Suppressor macrophage treated with lipopolysaccharide for 4 hours (primary cell): Measurements from ENCODE around the gene GAK.

Experiments used
- DNase-seq: peaks from one replicate; pipeline ENCODE4 v3.0.0-alpha.2; 2020

Gene GAK

DNA sequence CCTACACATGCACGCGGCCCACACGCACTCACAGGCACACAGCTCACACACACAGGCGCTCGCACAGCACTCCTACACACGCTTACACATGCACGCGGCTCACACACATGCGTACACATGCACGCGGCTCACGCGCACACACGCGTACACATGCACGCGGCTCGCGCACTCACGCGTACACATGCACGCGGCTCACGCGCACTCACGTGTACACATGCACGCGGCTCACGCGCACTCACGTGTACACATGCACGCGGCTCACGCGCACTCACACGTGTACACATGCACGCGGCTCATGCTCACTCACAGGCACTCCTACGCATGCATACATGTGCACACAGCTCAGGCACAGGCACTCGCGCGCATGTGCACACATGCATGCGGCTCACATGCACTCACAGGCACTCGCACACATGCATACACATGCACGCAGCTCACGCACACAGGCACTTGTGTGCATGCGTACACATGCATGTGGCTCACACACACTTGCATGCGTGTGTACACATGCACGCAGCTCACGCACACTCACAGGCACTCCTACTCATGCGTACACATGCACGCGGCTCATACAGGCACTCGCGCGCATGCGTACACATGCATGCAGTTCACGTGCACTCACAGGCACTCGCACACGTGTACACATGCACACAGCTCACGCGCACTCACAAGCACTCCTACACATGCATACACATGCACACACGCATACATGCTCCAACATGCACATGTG lies 44.9 kb downstream of the GAK start:
- no peak for DNase-seq

GRCh38 chr4:886244-886643 lies 45.9 kb downstream of the GAK start:
- DNase-seq, result no peak

DNA sequence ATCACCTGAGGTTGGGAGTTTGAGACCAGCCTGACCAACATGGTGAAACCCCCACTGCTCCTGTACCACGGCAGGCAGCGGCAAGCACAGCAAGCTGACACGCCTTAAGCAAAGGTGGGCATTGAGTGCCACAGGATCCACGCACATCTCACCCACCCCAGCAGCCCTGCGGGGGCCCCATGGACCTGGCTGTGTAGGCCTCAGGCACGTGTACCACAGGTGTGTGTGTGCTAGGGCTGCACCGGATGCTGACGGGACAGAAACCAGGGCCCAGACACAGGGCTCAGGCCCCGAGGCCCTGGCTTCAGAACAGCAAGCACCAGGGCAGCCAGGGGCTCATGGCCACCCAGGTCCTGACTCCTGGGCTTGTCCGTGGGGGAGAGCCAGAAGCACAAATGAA lies 46.8 kb downstream of the GAK start:
- no peak for DNase-seq

GRCh38 chr4:884896-885295 lies 47.2 kb downstream of the GAK start:
- no peak for DNase-seq

DNA sequence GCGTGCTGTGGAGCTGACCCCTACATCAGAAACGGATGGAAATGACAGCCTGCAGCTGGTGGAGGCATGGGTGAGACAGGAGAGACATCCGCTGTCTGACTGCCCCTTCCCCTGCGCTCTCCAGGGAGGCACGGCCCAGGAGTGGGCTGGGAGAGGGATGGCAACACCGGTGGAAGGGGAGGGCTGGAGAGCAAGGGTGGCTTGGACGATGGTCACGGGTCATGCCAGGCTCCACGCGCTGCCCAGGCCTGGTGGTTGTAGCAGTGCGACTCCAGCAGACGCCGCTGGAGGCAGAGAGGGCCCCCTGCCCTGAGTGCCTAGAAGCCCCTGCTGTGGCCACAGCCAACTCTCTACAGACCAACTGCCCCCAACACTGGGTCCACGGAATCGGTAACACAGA lies 47.9 kb downstream of the GAK start:
- DNase-seq, result no peak

- DNase-seq, result no peak
Measured at GRCh38 chr4:883377-884095, 48.6 kb downstream of the GAK start.

DNA sequence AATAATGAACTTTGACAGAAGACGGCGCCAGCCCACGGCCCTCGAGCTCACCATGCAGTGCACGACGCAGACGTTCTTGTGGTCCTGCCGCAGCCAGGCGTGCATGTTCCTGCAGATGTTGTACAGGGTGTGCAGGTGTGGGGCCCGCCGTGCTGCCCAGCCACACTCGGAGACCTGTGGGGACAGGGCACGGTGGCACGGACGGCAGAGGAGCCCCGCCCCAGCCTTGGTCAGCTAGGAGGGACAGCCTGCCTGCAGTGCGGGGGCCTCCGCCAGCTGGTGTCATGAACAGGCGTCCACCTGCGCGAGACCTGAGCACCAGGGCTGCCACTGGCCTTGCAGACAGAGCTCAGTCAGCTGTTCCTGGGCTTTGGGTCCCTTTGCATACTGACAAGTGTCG lies 49.5 kb downstream of the GAK start:
- no peak for DNase-seq

DNA sequence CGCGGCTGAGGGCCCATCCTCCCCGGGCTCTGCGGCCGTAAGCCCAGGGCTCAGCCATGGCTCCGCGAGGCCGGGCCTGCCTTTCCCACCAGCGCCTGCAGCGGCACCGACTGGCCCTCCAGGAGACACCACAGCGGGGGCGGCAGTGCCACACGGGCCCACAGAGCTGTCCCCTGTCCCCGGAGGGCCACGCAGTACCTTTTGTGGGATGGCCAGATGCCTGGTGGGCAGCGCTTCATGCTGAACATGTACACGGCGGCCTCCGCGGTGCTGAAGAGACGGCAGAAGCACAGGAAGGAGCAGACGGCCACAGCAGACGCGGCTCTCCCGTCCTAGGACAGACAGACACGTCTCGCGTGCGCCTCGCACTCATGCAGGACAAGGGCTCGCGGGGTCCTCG lies 50.4 kb downstream of the GAK start:
- no peak for DNase-seq

DNA sequence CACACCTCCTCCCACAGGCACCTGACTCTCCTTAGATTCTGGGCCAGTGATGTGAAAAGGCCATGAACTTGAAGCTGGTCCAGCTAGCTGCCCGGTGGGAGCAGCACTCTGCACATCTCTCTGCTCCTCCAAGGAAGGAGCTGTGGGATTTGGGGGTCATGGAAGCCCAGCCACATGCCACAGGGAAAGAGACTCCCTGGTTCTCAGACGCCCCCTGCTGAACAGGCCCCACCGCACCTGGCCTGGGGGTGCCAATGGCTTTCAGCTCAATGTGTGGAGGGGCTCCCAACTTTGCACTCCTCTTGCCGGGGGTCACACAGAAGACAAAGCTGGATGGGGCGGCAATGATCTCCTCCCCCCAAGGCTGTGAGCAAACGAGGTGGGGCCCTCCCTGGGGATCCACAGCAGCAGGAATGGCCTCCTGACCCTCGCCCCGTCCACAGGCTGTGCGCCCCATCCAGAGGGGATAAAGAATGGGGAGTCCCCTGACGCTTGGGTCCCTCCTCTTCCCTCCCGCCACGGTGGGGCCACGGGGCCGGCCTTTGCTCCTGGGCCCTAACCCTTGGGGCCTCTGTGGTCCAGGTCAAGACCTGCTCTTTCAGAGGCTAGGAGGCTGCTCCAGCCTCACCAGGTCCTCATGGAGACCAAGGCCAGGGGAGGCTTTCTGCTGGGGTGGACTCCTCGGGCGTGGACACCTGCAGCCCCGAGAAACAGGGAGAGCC lies 51.3 kb downstream of the GAK start:
- DNase-seq, result no peak

GRCh38 chr4:879729-880077 lies 52.4 kb downstream of the GAK start:
- DNase-seq, result peak; percentile 54

- no peak for DNase-seq
Measured at GRCh38 chr4:878796-879728, 53.1 kb downstream of the GAK start.

DNA sequence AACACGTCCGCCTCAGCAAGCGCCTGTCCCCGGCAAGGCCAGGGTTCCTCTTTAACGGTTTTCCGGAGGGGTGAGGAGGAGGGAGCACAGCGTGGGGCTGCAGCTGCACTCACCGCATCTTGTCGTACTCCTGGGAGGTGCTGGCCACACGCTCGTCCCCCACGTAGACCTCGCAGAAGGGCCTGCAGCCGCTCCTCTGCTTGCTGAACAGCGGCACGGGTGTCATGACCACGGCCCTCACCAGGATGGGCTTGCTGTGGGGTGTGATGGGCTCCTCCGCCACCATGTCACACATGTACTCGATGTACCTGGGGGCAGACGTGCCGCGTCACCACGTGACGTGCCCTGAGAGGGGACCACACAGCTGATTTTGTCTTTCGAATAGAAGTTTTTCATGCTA lies 54.6 kb downstream of the GAK start:
- DNase-seq, result no peak

- peak; percentile 5 for DNase-seq
Measured at GRCh38 chr4:876780-877179, 55.3 kb downstream of the GAK start.

- no peak for DNase-seq
Measured at GRCh38 chr4:875818-876423, 56.2 kb downstream of the GAK start.

DNA sequence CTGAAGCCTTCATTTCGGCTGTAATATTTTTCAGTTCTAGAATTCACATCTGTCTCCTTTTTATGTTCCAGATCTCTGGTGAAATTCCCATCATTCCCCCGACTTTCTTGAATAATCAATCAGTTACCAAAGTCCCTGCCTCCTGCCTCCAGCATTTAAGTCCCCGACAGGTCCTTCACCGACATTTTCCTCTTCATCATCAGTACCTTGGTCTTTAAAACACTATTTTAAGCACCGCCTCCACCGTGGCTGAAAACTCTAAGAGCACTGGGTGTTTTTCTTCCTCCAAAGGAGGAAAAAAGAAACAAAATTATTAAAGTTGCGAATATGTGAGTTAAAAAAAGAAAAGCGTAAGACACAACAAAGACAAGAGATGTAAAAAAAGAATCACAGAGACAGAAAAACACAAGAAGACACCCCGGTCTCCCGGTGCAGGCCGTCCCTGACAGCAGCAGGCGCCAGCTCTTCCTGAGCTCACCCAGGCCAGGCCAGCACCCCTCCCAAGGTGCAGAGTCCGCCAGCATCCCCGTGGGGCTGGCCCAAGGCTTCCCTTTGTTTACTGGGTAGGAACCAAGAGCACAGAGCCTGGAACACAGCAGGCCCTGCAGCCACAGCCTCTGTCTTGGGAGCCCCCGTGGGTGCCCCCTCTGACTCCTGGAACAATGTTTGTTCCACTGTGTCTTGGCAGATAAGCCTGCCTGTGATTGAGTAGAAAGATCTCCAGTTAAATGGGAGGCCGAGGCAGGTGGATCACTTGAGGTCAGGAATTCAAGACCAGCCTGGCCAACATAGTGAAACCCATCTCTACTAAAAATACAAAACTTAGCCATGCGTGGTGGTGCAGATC lies 56.9 kb downstream of the GAK start:
- no peak for DNase-seq

GRCh38 chr4:874056-874455 lies 58.1 kb downstream of the GAK start:
- DNase-seq, result no peak

DNA sequence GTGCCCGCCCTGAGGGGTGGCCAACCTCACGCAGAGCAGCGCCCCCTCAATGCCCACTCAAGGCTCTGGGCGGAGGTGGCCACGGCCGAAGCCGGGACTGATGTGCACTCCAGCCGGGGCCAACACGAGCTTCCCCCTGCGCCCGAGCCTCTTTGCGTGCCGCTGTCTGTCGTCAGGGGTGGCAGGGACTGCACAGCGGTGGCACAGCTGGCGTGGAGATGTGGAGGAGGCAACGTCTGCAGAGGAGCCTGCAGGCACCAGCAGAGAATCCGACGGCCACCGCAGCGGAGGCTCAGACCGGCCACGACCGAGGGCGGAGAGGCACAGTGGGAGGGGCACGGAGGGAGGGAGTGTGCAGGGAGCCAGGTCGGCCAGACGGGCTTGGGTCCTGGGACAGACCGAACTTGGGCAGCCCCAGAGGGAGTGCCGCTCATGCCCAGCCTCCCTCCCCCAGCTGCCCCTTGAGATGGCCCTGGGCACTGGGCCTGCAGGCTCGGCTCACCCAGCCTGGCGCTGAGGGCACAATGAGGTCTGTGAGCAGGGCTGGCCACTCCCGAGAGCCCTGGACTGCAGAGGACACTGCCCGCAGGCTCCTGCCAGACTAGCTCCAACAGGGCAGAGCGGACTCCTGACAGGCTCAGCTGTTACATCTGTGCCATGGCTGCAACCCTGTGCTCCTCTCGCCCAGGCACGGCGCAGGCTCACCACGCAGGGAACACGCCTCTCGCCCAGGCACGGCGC lies 59.7 kb downstream of the GAK start:
- DNase-seq, result no peak

- no peak for DNase-seq
Measured at GRCh38 chr4:871484-871883, 60.6 kb downstream of the GAK start.

GRCh38 chr4:870951-871350 lies 61.2 kb downstream of the GAK start:
- DNase-seq, result no peak

DNA sequence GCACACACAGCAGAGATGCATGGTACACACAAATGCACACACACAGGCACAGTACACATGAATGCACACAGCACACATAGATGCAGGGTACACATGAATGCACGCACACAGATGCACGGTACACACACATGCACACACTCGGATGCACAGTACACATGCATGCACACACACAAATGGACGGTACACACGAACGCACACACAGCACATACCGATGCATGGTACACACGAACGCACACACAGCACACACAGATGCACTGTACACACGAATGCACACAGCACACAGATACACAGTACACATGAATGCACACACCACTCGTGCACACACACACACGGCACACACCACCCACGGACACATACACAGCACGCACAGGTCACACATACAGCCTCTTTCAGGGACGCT lies 62.3 kb downstream of the GAK start:
- DNase-seq, result no peak

- DNase-seq, result no peak
Measured at GRCh38 chr4:868421-868820, 63.7 kb downstream of the GAK start.
